Progenitor cell of endocrine pancreas (in vitro differentiated cells): Measurements from ENCODE around the gene DNAH5. TPM values are rescaled to one million over a fixed set of nuclear protein-coding genes. Genes with fewer than 3 reads are reported as not detected.
A peak's percentile ranks its signal among the peaks of the same experiment; 100 is the strongest.
"Not testable (repeated sequence)": the region's sequence is repeated elsewhere in the genome, so short reads cannot be mapped to it uniquely, and the experiment has no call there.

Source experiments
- DNase-seq: peaks from one replicate; pipeline ENCODE4 v3.0.0; 2021; ENCODE audit warnings: low spot score; ENCODE audit not compliant: unreplicated experiment
- H3K27ac Mint-ChIP-seq: 2 replicates; pipeline ENCODE4 v1.8.0; 2021; ENCODE audit warnings: mild to moderate bottlenecking, moderate library complexity, mixed read lengths
- H3K27me3 Mint-ChIP-seq: 2 replicates; pipeline ENCODE4 v1.8.0; 2021; ENCODE audit warnings: mixed read lengths
- H3K36me3 Mint-ChIP-seq: 2 replicates; pipeline ENCODE4 v1.8.0; 2022; ENCODE audit warnings: mixed read lengths; ENCODE audit not compliant: insufficient read depth
- H3K4me1 Mint-ChIP-seq: 2 replicates; pipeline ENCODE4 v1.8.0; 2021; ENCODE audit warnings: low read depth, mixed read lengths
- H3K4me3 Mint-ChIP-seq: 2 replicates; pipeline ENCODE4 v1.8.0; 2021; ENCODE audit warnings: low read depth, mild to moderate bottlenecking, moderate library complexity, mixed read lengths
- H3K9me3 Mint-ChIP-seq: 2 replicates; pipeline ENCODE4 v1.8.0; 2021; ENCODE audit warnings: low read depth, mixed read lengths
- total RNA-seq: library from RNA; stranded (reverse); gene quantifications from 2 replicates; pipeline ENCODE4 v1.2.1, GENCODE V29; 2021
- TF ChIP-seq, protein P1 (sequence below): fragments of 200-600 bp; sonication (generic); IDR thresholded peaks from one replicate; pipeline ENCODE4 v1.5.0; 2021; ENCODE audit warnings: antibody characterized with exemption, mild to moderate bottlenecking; ENCODE audit not compliant: unreplicated experiment

Gene DNAH5
- total RNA-seq, 1 donor from 2014 or later: 1.4 TPM

DNA sequence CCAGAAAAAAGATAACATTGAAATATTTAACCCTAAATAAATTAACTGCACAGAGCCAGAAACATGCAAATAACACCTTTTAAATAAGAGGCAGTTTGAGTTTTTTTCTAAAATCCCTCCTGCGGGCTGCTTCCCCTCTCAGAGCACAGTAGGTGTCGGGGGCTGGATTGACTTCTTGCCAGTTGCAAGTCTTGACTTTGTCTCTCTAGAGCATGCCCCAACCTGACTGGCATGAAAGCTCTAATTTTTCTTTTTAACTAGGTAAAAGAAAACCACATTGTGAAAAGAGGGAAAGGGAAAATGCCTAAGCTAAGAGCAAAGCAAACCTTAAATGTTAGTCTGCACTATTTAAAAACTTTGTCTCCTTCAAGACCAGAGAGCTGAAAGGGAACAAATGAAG is 46.4 kb upstream of the DNAH5 start:
- no peak overlapping the region for H3K27ac Mint-ChIP-seq
- H3K36me3 Mint-ChIP-seq: no peaks in the 10 kb centered on the region
- peaks cover 13% of the 10 kb centered on the region for H3K27me3 Mint-ChIP-seq
- no peaks in the 10 kb centered on the region for H3K9me3 Mint-ChIP-seq
- DNase-seq: no peak
- TF ChIP-seq, protein P1, sequence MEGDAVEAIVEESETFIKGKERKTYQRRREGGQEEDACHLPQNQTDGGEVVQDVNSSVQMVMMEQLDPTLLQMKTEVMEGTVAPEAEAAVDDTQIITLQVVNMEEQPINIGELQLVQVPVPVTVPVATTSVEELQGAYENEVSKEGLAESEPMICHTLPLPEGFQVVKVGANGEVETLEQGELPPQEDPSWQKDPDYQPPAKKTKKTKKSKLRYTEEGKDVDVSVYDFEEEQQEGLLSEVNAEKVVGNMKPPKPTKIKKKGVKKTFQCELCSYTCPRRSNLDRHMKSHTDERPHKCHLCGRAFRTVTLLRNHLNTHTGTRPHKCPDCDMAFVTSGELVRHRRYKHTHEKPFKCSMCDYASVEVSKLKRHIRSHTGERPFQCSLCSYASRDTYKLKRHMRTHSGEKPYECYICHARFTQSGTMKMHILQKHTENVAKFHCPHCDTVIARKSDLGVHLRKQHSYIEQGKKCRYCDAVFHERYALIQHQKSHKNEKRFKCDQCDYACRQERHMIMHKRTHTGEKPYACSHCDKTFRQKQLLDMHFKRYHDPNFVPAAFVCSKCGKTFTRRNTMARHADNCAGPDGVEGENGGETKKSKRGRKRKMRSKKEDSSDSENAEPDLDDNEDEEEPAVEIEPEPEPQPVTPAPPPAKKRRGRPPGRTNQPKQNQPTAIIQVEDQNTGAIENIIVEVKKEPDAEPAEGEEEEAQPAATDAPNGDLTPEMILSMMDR: no peak
- H3K4me1 Mint-ChIP-seq: peaks cover 3% of the 10 kb centered on the region
- no peak overlapping the region for H3K4me3 Mint-ChIP-seq

DNA sequence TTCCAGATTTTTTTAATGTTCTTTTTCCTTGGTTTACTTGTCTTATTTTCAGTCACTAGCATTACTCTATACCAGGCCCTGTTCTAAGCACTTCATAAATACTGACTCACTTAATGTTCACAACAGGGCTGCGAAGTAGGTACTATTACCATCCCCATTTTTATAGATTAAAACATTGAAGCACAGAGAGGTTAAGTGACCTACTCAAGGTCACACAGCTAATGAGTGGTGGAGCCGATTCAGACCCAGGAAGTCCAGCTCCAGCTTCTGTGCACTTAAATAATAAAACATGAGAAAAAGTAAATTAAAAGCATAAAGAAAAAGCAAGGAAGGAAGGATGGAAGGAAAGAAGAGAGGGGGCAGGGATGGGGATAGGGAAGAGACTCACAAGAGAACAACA is 45.3 kb upstream of the DNAH5 start:
- Mint-ChIP-seq H3K27me3 (peaks cover 13% of the 10 kb centered on the region), H3K9me3 (no peaks in the 10 kb centered on the region), H3K4me3 (no peak overlapping the region), H3K27ac (peak overlapping the region; percentile 33), H3K36me3 (no peaks in the 10 kb centered on the region), H3K4me1 (peaks cover 3% of the 10 kb centered on the region)
- TF ChIP-seq, protein P1: no peak
- DNase-seq: no peak

DNA sequence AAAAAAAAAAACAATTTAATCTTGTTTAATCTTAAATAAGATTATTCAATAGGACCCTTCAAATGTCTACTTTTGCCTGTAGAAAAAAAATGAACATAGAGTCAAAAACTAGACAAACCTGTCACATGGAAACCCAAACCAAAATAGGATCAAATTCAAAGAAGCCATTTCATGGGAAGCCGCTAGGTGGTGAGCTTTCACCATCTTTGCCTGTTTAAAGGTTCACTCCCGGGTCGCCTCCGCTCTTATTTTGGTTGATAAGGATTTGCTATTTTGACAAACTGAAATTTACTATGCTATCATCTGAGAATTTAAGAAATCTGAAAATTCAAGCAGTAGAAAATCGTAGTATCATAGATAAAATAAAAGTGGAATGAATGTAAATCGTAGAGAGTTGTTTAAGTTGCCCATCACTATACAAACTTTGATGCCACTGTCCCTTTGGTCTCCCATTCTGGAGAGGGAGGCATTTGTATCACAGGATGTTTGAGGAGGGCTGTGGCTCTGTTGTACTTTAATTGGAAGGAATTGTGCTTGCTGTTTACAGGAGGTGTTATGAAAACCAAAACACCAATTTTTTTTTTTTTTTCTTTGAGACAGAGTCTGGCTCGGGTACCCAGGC is 43.5 kb upstream of the DNAH5 start:
- peak; percentile 21 for DNase-seq
- H3K4me3 Mint-ChIP-seq: no peak overlapping the region
- H3K27me3 Mint-ChIP-seq: peaks cover 13% of the 10 kb centered on the region
- no peaks in the 10 kb centered on the region for H3K9me3 Mint-ChIP-seq
- no peak overlapping the region for H3K27ac Mint-ChIP-seq
- TF ChIP-seq, protein P1: peak; percentile 93
- no peaks in the 10 kb centered on the region for H3K36me3 Mint-ChIP-seq
- no peaks in the 10 kb centered on the region for H3K4me1 Mint-ChIP-seq

DNA sequence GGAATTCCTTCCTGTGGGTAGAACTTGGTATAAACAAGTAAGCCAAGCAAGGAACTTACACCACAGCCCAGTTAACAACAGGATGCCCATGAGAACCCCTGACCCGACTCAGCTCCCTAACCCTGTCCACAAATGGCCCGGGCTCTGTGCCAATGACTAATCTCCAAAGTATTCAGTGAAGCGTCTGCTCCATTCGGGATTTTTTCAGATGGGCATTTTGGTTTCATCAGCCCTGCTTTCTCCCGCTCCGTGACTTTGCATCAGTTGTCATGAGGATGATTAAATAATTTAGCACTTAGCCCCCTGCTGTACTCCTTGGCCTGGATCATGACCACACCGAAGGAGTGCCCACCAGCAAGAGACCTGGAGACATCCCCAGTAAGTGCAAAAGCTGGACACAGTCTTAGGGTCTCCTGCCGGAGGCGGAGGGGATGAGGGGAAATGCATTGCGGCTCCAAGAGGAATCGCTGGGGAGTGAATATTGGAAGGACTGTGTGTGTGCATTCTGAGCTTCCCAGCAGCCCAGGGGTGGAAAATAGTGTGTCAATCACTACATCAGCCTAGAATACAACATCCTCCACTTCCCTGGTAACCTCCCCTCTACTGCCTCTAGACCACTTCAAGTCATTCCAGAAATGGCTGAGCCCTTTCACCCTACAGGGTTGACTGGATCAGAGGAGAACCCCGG is 41.4 kb upstream of the DNAH5 start:
- Mint-ChIP-seq H3K27ac (no peak overlapping the region), H3K36me3 (no peaks in the 10 kb centered on the region), H3K4me3 (no peak overlapping the region), H3K27me3 (peaks cover 3% of the 10 kb centered on the region), H3K4me1 (no peaks in the 10 kb centered on the region), H3K9me3 (no peaks in the 10 kb centered on the region)
- no peak for DNase-seq
- TF ChIP-seq, protein P1: no peak

DNA sequence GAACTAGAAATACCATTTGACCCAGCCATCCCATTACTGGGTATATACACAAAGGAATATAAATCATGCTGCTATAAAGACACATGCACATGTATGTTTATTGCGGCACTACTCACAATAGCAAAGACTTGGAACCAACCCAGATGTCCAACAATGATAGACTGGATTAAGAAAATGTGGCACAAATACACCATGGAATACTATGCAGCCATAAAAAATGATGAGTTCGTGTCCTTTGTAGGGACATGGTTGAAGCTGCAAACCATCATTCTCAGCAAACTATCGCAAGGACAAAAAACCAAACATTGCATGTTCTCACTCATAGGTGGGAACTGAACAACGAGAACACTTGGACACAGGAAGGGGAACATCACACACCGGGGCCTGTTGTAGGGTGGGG is 40.4 kb upstream of the DNAH5 start:
- peaks cover 11% of the 10 kb centered on the region for H3K27me3 Mint-ChIP-seq
- not testable (repeated sequence) for H3K36me3 Mint-ChIP-seq, H3K4me3 Mint-ChIP-seq, DNase-seq, H3K4me1 Mint-ChIP-seq, H3K27ac Mint-ChIP-seq, H3K9me3 Mint-ChIP-seq
